Transverse colon (tissue), 3 donors: ENCODE measurements around the gene MAJIN.

Source experiments
- EP300 ChIP-seq: sonication (generic); formaldehyde crosslinking; IDR thresholded peaks from one replicate; pipeline ENCODE4 v1.6.1; 2017; ENCODE audit warnings: antibody characterized with exemption, low read depth
- TF ChIP-seq, protein P1 (sequence below), 5 experiments: fragments of 200-600 bp in 3 of 5; fragments of 450-650 bp in 2 of 5; sonication (generic) in 3 of 5; IDR thresholded peaks; 1 replicate in 2 of 5; 2 replicates in 3 of 5; pipeline ENCODE4 v1.5.1; 2016 to 2017; ENCODE audit warnings: antibody characterized with exemption in 5 of 5, inconsistent platforms in 3 of 5, mild to moderate bottlenecking in 2 of 5, moderate library complexity in 1 of 5

DNA sequence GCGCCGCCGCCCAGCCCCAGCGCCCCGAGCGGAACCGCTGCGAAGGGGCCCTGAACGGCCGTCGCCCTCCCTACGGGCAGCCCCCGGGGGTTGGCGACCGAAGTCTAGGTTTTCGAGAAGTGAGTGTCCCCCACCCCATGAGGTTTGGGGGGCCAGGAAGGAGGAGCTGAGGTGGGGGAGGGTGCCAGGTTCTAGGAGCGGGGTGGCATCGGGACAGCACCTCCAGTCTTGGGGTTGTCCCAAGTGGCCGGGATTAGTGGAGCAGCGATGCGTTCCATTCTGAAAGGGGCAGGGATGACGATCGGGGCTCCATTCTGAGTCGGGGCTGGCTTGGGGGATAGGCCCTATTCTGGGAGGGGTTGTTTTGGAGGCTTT, 47.0 kb downstream of the MAJIN start:
- TF ChIP-seq, protein P1, sequence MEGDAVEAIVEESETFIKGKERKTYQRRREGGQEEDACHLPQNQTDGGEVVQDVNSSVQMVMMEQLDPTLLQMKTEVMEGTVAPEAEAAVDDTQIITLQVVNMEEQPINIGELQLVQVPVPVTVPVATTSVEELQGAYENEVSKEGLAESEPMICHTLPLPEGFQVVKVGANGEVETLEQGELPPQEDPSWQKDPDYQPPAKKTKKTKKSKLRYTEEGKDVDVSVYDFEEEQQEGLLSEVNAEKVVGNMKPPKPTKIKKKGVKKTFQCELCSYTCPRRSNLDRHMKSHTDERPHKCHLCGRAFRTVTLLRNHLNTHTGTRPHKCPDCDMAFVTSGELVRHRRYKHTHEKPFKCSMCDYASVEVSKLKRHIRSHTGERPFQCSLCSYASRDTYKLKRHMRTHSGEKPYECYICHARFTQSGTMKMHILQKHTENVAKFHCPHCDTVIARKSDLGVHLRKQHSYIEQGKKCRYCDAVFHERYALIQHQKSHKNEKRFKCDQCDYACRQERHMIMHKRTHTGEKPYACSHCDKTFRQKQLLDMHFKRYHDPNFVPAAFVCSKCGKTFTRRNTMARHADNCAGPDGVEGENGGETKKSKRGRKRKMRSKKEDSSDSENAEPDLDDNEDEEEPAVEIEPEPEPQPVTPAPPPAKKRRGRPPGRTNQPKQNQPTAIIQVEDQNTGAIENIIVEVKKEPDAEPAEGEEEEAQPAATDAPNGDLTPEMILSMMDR (IDR thresholded peaks at IDR 0.05) = no peak
- no peak for TF ChIP-seq EP300
